GM18867 (cell line): ENCODE results near the gene HDAC8.
A peak's percentile ranks its signal among the peaks of the same experiment; 100 is the strongest.
"Not testable (repeated sequence)": the region's sequence is repeated elsewhere in the genome, so short reads cannot be mapped to it uniquely, and the experiment has no call there.

Source experiments
- ATAC-seq: cut with Tn5 transposase; IDR thresholded peaks from one replicate; pipeline ENCODE4 v1.9.1; 2021; ENCODE audit warnings: mild to moderate bottlenecking, moderate library complexity; ENCODE audit not compliant: unreplicated experiment

The HDAC8 gene

GRCh38 chrX:72572248-72573157 is at the start of gene HDAC8:
HDAC8 (minus strand) TSS chrX:72572843; CDS start chrX:72572761, 82 bp downstream.
- peak; percentile 97 for ATAC-seq

- peak; percentile 88 for ATAC-seq
Observed at GRCh38 chrX:72621625-72622485, 49.2 kb upstream of the HDAC8 start.

GRCh38 chrX:72621163-72621562 is 48.5 kb upstream of the HDAC8 start:
- peak; percentile 9 for ATAC-seq

- ATAC-seq = no peak
Observed at GRCh38 chrX:72620550-72621145, 48.0 kb upstream of the HDAC8 start.

- ATAC-seq = no peak
Observed at GRCh38 chrX:72609313-72609712, 36.7 kb upstream of the HDAC8 start.

- ATAC-seq = no peak
Observed at GRCh38 chrX:72604705-72605104, 32.1 kb upstream of the HDAC8 start.

- ATAC-seq = peak; percentile 64
Observed at GRCh38 chrX:72604112-72604511, 31.5 kb upstream of the HDAC8 start.

GRCh38 chrX:72591038-72591437 is 18.4 kb upstream of the HDAC8 start:
- not testable (repeated sequence) for ATAC-seq

- ATAC-seq = no peak
Observed at GRCh38 chrX:72584163-72584562, 11.5 kb upstream of the HDAC8 start.

GRCh38 chrX:72576141-72576894 is 3.7 kb upstream of the HDAC8 start:
- no peak for ATAC-seq

- peak; percentile 33 for ATAC-seq
Observed at GRCh38 chrX:72573158-72573511, 492 bp upstream of the HDAC8 start.

GRCh38 chrX:72569786-72570185 is 2.9 kb downstream of the HDAC8 start:
- ATAC-seq = no peak

GRCh38 chrX:72568406-72569092 is 4.1 kb downstream of the HDAC8 start:
- no peak for ATAC-seq

GRCh38 chrX:72566448-72566847 is 6.2 kb downstream of the HDAC8 start:
- ATAC-seq = no peak

- not testable (repeated sequence) for ATAC-seq
Observed at GRCh38 chrX:72559655-72560054, 13.0 kb downstream of the HDAC8 start.

- no peak for ATAC-seq
Observed at GRCh38 chrX:72554448-72555140, 18.0 kb downstream of the HDAC8 start.

GRCh38 chrX:72552443-72552842 is 20.2 kb downstream of the HDAC8 start:
- not testable (repeated sequence) for ATAC-seq

- ATAC-seq = no peak
Observed at GRCh38 chrX:72545990-72546389, 26.7 kb downstream of the HDAC8 start.

- ATAC-seq = no peak
Observed at GRCh38 chrX:72540318-72540717, 32.3 kb downstream of the HDAC8 start.
